HUES6 (cell line): ENCODE data around the gene DAPK2.

Source experiments
- H3K27ac ChIP-seq: 2 replicates; pipeline ENCODE4 v1.7.0; 2013; ENCODE audit warnings: low read depth, mild to moderate bottlenecking, low read length, inconsistent platforms
- H3K27me3 ChIP-seq: 2 replicates; pipeline ENCODE4 v1.6.1; 2013; ENCODE audit warnings: low read length; ENCODE audit not compliant: control insufficient read depth, insufficient read depth
- H3K36me3 ChIP-seq: 2 replicates; pipeline ENCODE4 v1.6.1; 2013; ENCODE audit warnings: low read length; ENCODE audit not compliant: control insufficient read depth, insufficient read depth
- H3K4me1 ChIP-seq: 2 replicates; pipeline ENCODE4 v1.6.1; 2013; ENCODE audit warnings: low read length; ENCODE audit not compliant: control insufficient read depth, insufficient read depth
- H3K4me3 ChIP-seq: 2 replicates; pipeline ENCODE4 v1.5.1; 2013; ENCODE audit warnings: low read depth, low read length
- H3K9ac ChIP-seq: one replicate; pipeline ENCODE4 v1.6.1; 2013; ENCODE audit warnings: mild to moderate bottlenecking, low read length
- H3K9me3 ChIP-seq: 2 replicates; pipeline ENCODE4 v1.6.1; 2013; ENCODE audit warnings: low read depth, low read length; ENCODE audit not compliant: control insufficient read depth, insufficient read depth

Gene DAPK2

DNA sequence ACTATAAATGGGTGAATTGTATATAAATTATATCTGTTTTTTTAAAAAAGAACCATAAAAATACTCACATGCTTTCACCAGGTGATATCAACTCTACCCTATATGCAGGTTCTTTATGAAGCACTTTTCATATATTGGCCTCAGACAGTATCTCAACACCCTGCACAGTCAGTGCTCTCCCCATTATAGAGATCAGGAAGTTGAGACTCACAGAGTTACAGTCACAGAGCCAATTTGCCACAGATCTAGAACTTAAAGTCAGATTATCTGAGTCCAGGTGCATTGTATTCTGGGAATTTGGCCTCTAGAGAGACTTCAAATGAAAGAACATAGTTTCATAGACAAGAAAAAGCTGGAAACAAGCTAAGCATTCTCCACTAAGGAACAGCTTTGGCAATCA is 38.1 kb downstream of the DAPK2 start:
- Histone ChIP-seq H3K9ac (no peak overlapping the region), H3K27ac (no peak overlapping the region), H3K4me1 (peaks cover 12% of the 10 kb centered on the region; the same call in 1 of the 2 replicates)

GRCh38 chr15:64006642-64007041 is 39.6 kb downstream of the DAPK2 start:
- H3K4me1 ChIP-seq, result peaks cover 12% of the 10 kb centered on the region; the same call in 1 of the 2 replicates
- no peaks in the 10 kb centered on the region for H3K27me3 ChIP-seq
- no peak overlapping the region for H3K9ac ChIP-seq
- no peak overlapping the region for H3K27ac ChIP-seq
- H3K9me3 ChIP-seq, result no peaks in the 10 kb centered on the region
- no peak overlapping the region for H3K4me3 ChIP-seq
- H3K36me3 ChIP-seq, result no peaks in the 10 kb centered on the region

More for the DNA sequence above, 38.1 kb downstream of the DAPK2 start:
- no peaks in the 10 kb centered on the region for H3K27me3 ChIP-seq
- no peak overlapping the region for H3K4me3 ChIP-seq
- no peaks in the 10 kb centered on the region for H3K36me3 ChIP-seq
- no peaks in the 10 kb centered on the region for H3K9me3 ChIP-seq

DNA sequence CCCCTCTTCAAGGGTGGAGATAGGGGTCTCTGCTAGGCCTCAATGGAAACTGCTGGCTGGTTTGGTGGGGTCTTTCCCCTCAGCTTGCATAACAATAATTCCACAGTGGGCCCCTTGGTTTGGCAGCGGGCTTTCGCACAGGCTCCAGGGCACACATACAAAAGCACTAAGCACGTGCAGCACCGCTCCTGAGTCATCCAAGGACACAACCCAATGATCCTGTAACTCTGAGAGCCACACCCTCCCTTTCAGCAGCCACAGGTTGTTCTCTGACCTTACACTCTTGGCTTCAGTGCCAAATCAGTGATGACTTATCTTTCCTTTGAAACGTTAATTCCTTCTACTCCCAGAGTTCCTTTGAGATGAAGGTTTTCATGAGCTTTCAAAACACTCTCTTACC is 41.7 kb downstream of the DAPK2 start:
- H3K36me3 ChIP-seq, result no peaks in the 10 kb centered on the region
- no peaks in the 10 kb centered on the region for H3K9me3 ChIP-seq
- peaks cover 5% of the 10 kb centered on the region; the same call in 1 of the 2 replicates for H3K4me1 ChIP-seq
- H3K27ac ChIP-seq, result no peak overlapping the region
- no peak overlapping the region for H3K9ac ChIP-seq
- H3K27me3 ChIP-seq, result no peaks in the 10 kb centered on the region
- no peak overlapping the region for H3K4me3 ChIP-seq

DNA sequence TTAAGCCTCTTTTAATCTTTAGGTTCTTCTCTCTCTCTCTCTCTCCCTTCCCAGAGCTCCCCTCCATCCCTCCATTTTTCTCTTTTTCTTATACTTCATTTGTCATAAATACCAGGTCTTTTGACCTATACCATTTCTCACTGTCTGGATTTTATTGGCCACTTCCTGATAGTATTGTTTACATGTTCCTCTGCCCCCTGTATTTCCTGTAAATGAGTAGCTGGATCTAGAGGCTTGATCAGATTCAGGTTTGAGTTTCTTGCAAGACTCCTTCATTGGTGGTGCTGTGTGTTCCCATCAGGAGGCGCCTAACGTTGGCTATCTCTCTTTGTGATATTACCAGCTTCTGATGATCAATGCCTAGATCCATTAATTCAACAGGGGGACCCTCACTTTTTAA is 42.2 kb downstream of the DAPK2 start:
- H3K27ac ChIP-seq, result no peak overlapping the region

GRCh38 chr15:64003182-64003581 is 43.1 kb downstream of the DAPK2 start:
- H3K4me1 ChIP-seq, result peaks cover 5% of the 10 kb centered on the region; the same call in 1 of the 2 replicates
- no peaks in the 10 kb centered on the region for H3K27me3 ChIP-seq
- H3K4me3 ChIP-seq, result no peak overlapping the region
- no peaks in the 10 kb centered on the region for H3K9me3 ChIP-seq
- no peaks in the 10 kb centered on the region for H3K36me3 ChIP-seq
- no peak overlapping the region for H3K27ac ChIP-seq
- no peak overlapping the region for H3K9ac ChIP-seq

More for the DNA sequence above, 42.2 kb downstream of the DAPK2 start:
- H3K9ac ChIP-seq, result no peak overlapping the region
- H3K4me1 ChIP-seq, result peaks cover 5% of the 10 kb centered on the region; the same call in 1 of the 2 replicates
- H3K36me3 ChIP-seq, result no peaks in the 10 kb centered on the region
- H3K27me3 ChIP-seq, result no peaks in the 10 kb centered on the region
- no peaks in the 10 kb centered on the region for H3K9me3 ChIP-seq
- H3K4me3 ChIP-seq, result no peak overlapping the region

DNA sequence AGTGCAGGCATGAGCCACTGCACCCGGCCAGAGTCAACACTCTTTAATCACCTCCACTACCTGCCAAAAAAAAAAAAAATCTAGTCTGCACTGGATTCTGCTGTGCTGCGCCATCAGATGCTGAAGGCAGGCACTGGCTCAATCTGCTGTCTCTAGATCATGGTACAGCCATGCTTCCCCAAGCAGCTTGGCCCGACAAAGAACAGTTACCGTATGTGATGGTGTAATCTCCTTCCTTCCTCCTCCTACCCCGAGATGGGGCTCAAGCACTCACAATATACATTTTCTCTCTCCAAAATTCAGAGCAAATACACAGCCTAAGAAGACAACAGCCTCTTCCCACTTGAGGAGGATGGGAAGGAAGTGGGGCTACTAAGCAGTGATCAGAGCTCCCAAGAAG is 45.1 kb downstream of the DAPK2 start:
- Histone ChIP-seq H3K9me3 (no peaks in the 10 kb centered on the region), H3K9ac (no peak overlapping the region), H3K27me3 (no peaks in the 10 kb centered on the region), H3K4me3 (no peak overlapping the region), H3K27ac (no peak overlapping the region), H3K36me3 (no peaks in the 10 kb centered on the region), H3K4me1 (peaks cover 5% of the 10 kb centered on the region; the same call in 1 of the 2 replicates)

DNA sequence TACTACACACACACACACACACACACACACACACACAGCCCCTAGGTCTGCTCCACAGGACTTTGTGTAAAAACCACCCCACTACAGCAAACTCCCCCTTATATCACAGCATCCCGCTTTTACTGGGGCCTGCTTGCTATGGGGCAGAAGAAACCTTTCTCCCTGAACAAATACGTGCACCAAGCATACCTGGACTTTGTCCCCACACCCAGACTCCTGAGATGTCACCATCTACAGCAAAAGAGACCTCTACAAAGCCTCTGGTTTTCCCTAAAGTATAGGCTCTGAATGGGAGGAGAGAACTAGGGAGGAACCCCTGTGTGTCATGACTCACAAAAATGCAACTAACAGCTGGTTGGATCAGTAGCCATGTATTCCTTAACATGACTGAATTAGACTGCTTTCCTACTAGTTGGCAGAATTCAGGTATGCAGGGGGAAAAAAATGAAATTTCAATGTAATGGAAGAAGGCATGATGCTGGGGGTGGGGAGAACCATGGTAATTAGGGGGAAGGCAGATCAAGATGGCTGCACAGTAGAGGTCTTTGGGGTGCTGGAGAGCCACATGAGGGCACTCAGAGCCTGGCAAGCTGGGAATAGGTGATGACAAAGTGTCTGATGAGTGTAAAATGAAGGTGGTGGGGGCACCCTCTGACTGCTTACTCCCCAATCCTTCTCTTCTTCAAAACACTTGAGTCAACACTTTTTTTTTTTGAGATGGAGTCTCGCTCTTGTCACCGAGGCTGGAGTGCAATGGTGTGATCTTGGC is 45.9 kb downstream of the DAPK2 start:
- Histone ChIP-seq H3K9me3 (no peaks in the 10 kb centered on the region), H3K4me1 (peaks cover 5% of the 10 kb centered on the region; the same call in 1 of the 2 replicates), H3K36me3 (no peaks in the 10 kb centered on the region), H3K4me3 (no peak overlapping the region), H3K27me3 (no peaks in the 10 kb centered on the region), H3K27ac (no peak overlapping the region), H3K9ac (no peak overlapping the region)

DNA sequence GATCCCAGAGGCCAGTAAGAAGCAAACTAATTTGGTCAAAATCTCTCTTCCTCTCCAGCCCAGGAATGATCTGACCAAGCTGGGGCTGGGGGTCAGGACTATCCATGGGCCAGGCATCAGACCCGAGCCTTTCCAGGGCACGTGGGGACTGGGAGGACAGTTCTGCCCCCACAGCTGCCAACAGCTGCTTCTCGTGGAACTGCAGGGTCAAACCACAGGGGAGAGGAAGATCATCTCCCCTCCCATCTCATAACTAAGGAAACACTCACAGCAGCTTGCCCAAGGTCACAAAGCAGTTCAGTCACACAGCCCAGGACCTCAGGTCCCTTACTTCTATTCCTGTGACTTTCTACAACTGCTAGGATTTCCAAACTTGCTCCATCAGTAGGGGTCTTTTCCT is 47.1 kb downstream of the DAPK2 start:
- H3K9me3 ChIP-seq, result no peaks in the 10 kb centered on the region
- no peak overlapping the region for H3K4me3 ChIP-seq
- H3K27ac ChIP-seq, result no peak overlapping the region
- no peaks in the 10 kb centered on the region for H3K4me1 ChIP-seq
- no peaks in the 10 kb centered on the region for H3K36me3 ChIP-seq
- no peak overlapping the region for H3K9ac ChIP-seq
- no peaks in the 10 kb centered on the region for H3K27me3 ChIP-seq

GRCh38 chr15:63998489-63998888 is 47.8 kb downstream of the DAPK2 start:
- H3K36me3 ChIP-seq, result no peaks in the 10 kb centered on the region
- no peaks in the 10 kb centered on the region for H3K27me3 ChIP-seq
- no peaks in the 10 kb centered on the region for H3K4me1 ChIP-seq
- no peaks in the 10 kb centered on the region for H3K9me3 ChIP-seq
- no peak overlapping the region for H3K4me3 ChIP-seq
- H3K9ac ChIP-seq, result no peak overlapping the region
- no peak overlapping the region for H3K27ac ChIP-seq

GRCh38 chr15:63997715-63998442 is 48.4 kb downstream of the DAPK2 start:
- Histone ChIP-seq H3K4me1 (no peaks in the 10 kb centered on the region), H3K4me3 (no peak overlapping the region), H3K9me3 (no peaks in the 10 kb centered on the region), H3K27me3 (no peaks in the 10 kb centered on the region), H3K36me3 (no peaks in the 10 kb centered on the region), H3K9ac (no peak overlapping the region), H3K27ac (no peak overlapping the region)

- H3K4me1 ChIP-seq, result no peaks in the 10 kb centered on the region
- no peak overlapping the region for H3K9ac ChIP-seq
- no peaks in the 10 kb centered on the region for H3K27me3 ChIP-seq
- no peak overlapping the region for H3K27ac ChIP-seq
- no peak overlapping the region for H3K4me3 ChIP-seq
- no peaks in the 10 kb centered on the region for H3K36me3 ChIP-seq
- no peaks in the 10 kb centered on the region for H3K9me3 ChIP-seq
These were observed 49.4 kb downstream of the DAPK2 start for GRCh38 chr15:63996794-63997357.
